A549 (cell line): ENCODE data around the gene FOXO1. TPM values are rescaled to one million over a fixed set of nuclear protein-coding genes. Genes with fewer than 3 reads are reported as not detected.

Experiments used
- ATAC-seq, 2 experiments: fragments of 200-7000 bp in 1 of 2; fragments of >200 bp in 1 of 2; cut with Nextera tagmentation in 1 of 2; cut with Tn5 transposase in 1 of 2; 3 replicates each; pipeline versions ENCODE4 v1.8.0 to v1.9.1; 2018 to 2020; ENCODE audit warnings: mild to moderate bottlenecking in 1 of 2, moderate library complexity in 1 of 2
- CTCF ChIA-PET: fragments of 300-600 bp; sonication (Branson Sonifier 250); formaldehyde crosslinking; extraction: SDS; loops from one replicate; lab custom pipeline; 2021; ENCODE audit warnings: antibody characterized with exemption, inconsistent platforms; lab: Yijun Ruan, JAX
- POLR2A ChIA-PET: fragments of 350-600 bp; formaldehyde crosslinking; extraction: SDS; loops from one replicate; lab custom pipeline; 2021; ENCODE audit warnings: antibody characterized with exemption, inconsistent platforms; lab: Yijun Ruan, JAX
- DNase-seq, 2 experiments: peaks; one replicate each; pipeline versions ENCODE4 v3.0.0 to v3.0.0-alpha.2; 2011 to 2016; ENCODE audit warnings: low read depth in 1 of 2, low spot score in 1 of 2
- FAIRE-seq: peaks from 2 replicates; lab custom pipeline; 2011; peaks lifted over from hg19 to GRCh38; lab: Jason Lieb, UNC
- H3K27ac ChIP-seq, 2 experiments: fragments of >200 bp; sonication (Bioruptor Twin); formaldehyde crosslinking; 3 replicates each; pipeline ENCODE4 v1.5.1; 2016 to 2017
- H3K4me1 ChIP-seq: fragments of >200 bp; sonication (Bioruptor Twin); formaldehyde crosslinking; 3 replicates; pipeline ENCODE4 v1.6.1; 2016
- H3K4me2 ChIP-seq: fragments of >200 bp; sonication (Bioruptor Twin); formaldehyde crosslinking; 3 replicates; pipeline ENCODE4 v1.6.1; 2016
- H3K4me3 ChIP-seq: fragments of >200 bp; sonication (Bioruptor Twin); formaldehyde crosslinking; 3 replicates; pipeline ENCODE4 v1.5.1; 2016
- H3K9me3 ChIP-seq: fragments of >200 bp; sonication (Bioruptor Twin); formaldehyde crosslinking; 3 replicates; pipeline ENCODE4 v1.6.1; 2016
- CBX2 ChIP-seq: fragments of 200-600 bp; sonication (generic); IDR thresholded peaks from 2 replicates; pipeline ENCODE4 v1.6.1; 2016; ENCODE audit warnings: low read depth, mild to moderate bottlenecking, borderline replicate concordance
- CBX8 ChIP-seq: fragments of 200-600 bp; sonication (generic); IDR thresholded peaks from 2 replicates; pipeline ENCODE4 v1.6.1; 2016
- CEBPB ChIP-seq, 2 experiments: fragments of >200 bp in 1 of 2; sonication (Bioruptor Twin) in 1 of 2; formaldehyde crosslinking in 1 of 2; IDR thresholded peaks; 2 replicates each; pipeline ENCODE4 v1.6.1; 2012 to 2016
- CHD4 ChIP-seq: fragments of 200-600 bp; sonication (generic); IDR thresholded peaks from 2 replicates; pipeline ENCODE4 v1.6.1; 2016; ENCODE audit warnings: antibody characterized with exemption, mild to moderate bottlenecking, borderline replicate concordance
- E2F6 ChIP-seq: IDR thresholded peaks from 2 replicates; pipeline ENCODE4 v1.6.1; 2012; ENCODE audit warnings: low read depth, borderline replicate concordance
- EHMT2 ChIP-seq: fragments of 200-600 bp; sonication (generic); IDR thresholded peaks from 2 replicates; pipeline ENCODE4 v1.6.1; 2016; ENCODE audit warnings: antibody characterized with exemption, low read depth, mild to moderate bottlenecking, moderate library complexity
- ELK1 ChIP-seq: fragments of 150-350 bp; IDR thresholded peaks from 2 replicates; pipeline ENCODE4 v1.6.1; 2014; ENCODE audit warnings: low read depth, mild to moderate bottlenecking, low read length
- FOXS1 ChIP-seq: fragments of 250-450 bp; sonication (Bioruptor Pico); IDR thresholded peaks from 2 replicates; pipeline ENCODE4 v1.5.0; 2020; ENCODE audit warnings: mild to moderate bottlenecking, moderate library complexity
- HDAC2 ChIP-seq: fragments of 200-600 bp; sonication (generic); IDR thresholded peaks from 2 replicates; pipeline ENCODE4 v1.6.1; 2016
- HES2 ChIP-seq: fragments of >200 bp; sonication (Bioruptor Twin); formaldehyde crosslinking; IDR thresholded peaks from 2 replicates; pipeline ENCODE4 v1.6.1; 2016
- HMGXB4 ChIP-seq: fragments of 250-450 bp; sonication (Bioruptor Pico); IDR thresholded peaks from 2 replicates; pipeline ENCODE4 v1.5.0; 2021; ENCODE audit warnings: mild to moderate bottlenecking, moderate library complexity, borderline replicate concordance
- HOXA7 ChIP-seq: fragments of 250-450 bp; sonication (Bioruptor Pico); IDR thresholded peaks from 2 replicates; pipeline ENCODE4 v1.5.0; 2020; ENCODE audit warnings: mild to moderate bottlenecking, moderate library complexity
- HOXB5 ChIP-seq: fragments of 250-450 bp; sonication (Bioruptor Pico); IDR thresholded peaks from 2 replicates; pipeline ENCODE4 v1.5.0; 2020; ENCODE audit warnings: mild to moderate bottlenecking, moderate library complexity
- JUN ChIP-seq, 2 experiments: fragments of >200 bp; sonication (Bioruptor Twin); formaldehyde crosslinking; IDR thresholded peaks; 2 replicates in 1 of 2; 3 replicates in 1 of 2; pipeline ENCODE4 v1.6.1; 2016 to 2017
- JUNB ChIP-seq: fragments of >200 bp; sonication (Bioruptor Twin); formaldehyde crosslinking; IDR thresholded peaks from 2 replicates; pipeline ENCODE4 v1.6.1; 2016
- MAFK ChIP-seq: fragments of 450-650 bp; IDR thresholded peaks from 2 replicates; pipeline ENCODE4 v1.6.1; 2014; ENCODE audit not compliant: partially characterized antibody
- MAX ChIP-seq: IDR thresholded peaks from 2 replicates; pipeline ENCODE4 v1.6.1; 2012
- NPAS2 ChIP-seq: fragments of 250-450 bp; sonication (Bioruptor Pico); IDR thresholded peaks from 2 replicates; pipeline ENCODE4 v1.8.0; 2022; ENCODE audit warnings: mild to moderate bottlenecking, moderate library complexity, borderline replicate concordance
- POLR2A ChIP-seq: IDR thresholded peaks from 2 replicates; pipeline ENCODE4 v1.6.1; 2012; ENCODE audit warnings: mild to moderate bottlenecking, low read length
- REST ChIP-seq: fragments of 200-600 bp; sonication (generic); IDR thresholded peaks from 2 replicates; pipeline ENCODE4 v1.6.1; 2016; ENCODE audit warnings: antibody characterized with exemption, mild to moderate bottlenecking, moderate library complexity
- RNF2 ChIP-seq: fragments of 200-600 bp; sonication (generic); IDR thresholded peaks from 2 replicates; pipeline ENCODE4 v1.6.1; 2016; ENCODE audit warnings: low read depth, mild to moderate bottlenecking, antibody characterized with exemption, moderate library complexity, borderline replicate concordance
- SMC3 ChIP-seq: fragments of >200 bp; sonication (Bioruptor Twin); formaldehyde crosslinking; IDR thresholded peaks from 3 replicates; pipeline ENCODE4 v1.6.1; 2018; ENCODE audit warnings: inconsistent platforms
- TP53 ChIP-seq: fragments of 250-450 bp; sonication (Bioruptor Pico); IDR thresholded peaks from 2 replicates; pipeline ENCODE4 v1.5.0; 2021; ENCODE audit warnings: mild to moderate bottlenecking, moderate library complexity
- USF2 ChIP-seq: fragments of 450-650 bp; IDR thresholded peaks from 2 replicates; pipeline ENCODE4 v1.6.1; 2014; ENCODE audit warnings: antibody characterized with exemption
- ZC3H11A ChIP-seq: fragments of 450-650 bp; IDR thresholded peaks from 2 replicates; pipeline ENCODE4 v1.6.1; 2014; ENCODE audit warnings: antibody characterized with exemption, mild to moderate bottlenecking
- ZFP36 ChIP-seq: fragments of 450-650 bp; IDR thresholded peaks from 2 replicates; pipeline ENCODE4 v1.6.1; 2014; ENCODE audit warnings: borderline replicate concordance; ENCODE audit not compliant: partially characterized antibody
- WGBS: methylation state at CpG from one replicate; pipeline ENCODE4 v1.1.6; 2017; ENCODE audit errors: missing lambda C conversion rate; 5-methylcytosine and 5-hydroxymethylcytosine counted together
- polyA plus RNA-seq, 4 experiments: library from polyadenylated mRNA; depleted of rRNA in 3 of 4; stranded (reverse); fragments of >200 nt; fragmentation: RNase III in 1 of 4; extraction: RNeasy Plus Mini Kit Qiagen cat#74134 plus additional on column Dnase treatment in 1 of 4; gene quantifications; 2 replicates in 3 of 4; 3 replicates in 1 of 4; pipeline ENCODE4 v1.2.3, GENCODE V29; 2011 to 2017

The FOXO1 gene
- polyA plus RNA-seq, 2 of the 4 experiments (the other 2 are of a cell fraction) = 2.2 to 3.6 TPM

GRCh38 chr13:40595693-40596092 lies 70.7 kb downstream of the FOXO1 start:
- POLR2A ChIA-PET = no interaction called here
- ATAC-seq (no peak), DNase-seq (no peak), FAIRE-seq (no peak)
- Histone ChIP-seq H3K4me3 (no peak overlapping the region), H3K4me1 (no peaks in the 10 kb centered on the region), H3K9me3 (no peaks in the 10 kb centered on the region), H3K27ac (no peak overlapping the region), H3K4me2 (no peak overlapping the region)
- 84% methylated on average over 3 of the region's 3 CpGs for WGBS
- CTCF ChIA-PET = no interaction called here
- no peak for TF ChIP-seq HDAC2
- TF ChIP-seq ELK1 = no peak
- TF ChIP-seq CHD4 = no peak
- TF ChIP-seq ZFP36 = no peak
- no peak for TF ChIP-seq ZC3H11A
- no peak for TF ChIP-seq RNF2
- TF ChIP-seq TP53 (CRISPR knock-in tag) = no peak
- TF ChIP-seq POLR2A = no peak
- TF ChIP-seq CEBPB (IDR thresholded peaks at IDR 0.05) = no peak
- TF ChIP-seq MAX = no peak
- no peak for TF ChIP-seq JUN (IDR thresholded peaks at IDR 0.05)
- no peak for TF ChIP-seq REST
- no peak for TF ChIP-seq SMC3
- no peak for TF ChIP-seq JUNB
- no peak for TF ChIP-seq E2F6
- no peak for TF ChIP-seq MAFK
- no peak for TF ChIP-seq NPAS2 (CRISPR knock-in tag)
- no peak for TF ChIP-seq HOXA7 (CRISPR knock-in tag)

GRCh38 chr13:40592035-40592434 lies 74.4 kb downstream of the FOXO1 start:
- ATAC-seq = no peak
- TF ChIP-seq EHMT2 (no peak), HOXB5 (CRISPR knock-in tag) (no peak), JUNB (no peak), NPAS2 (CRISPR knock-in tag) (no peak), HMGXB4 (no peak), REST (no peak), HDAC2 (no peak), FOXS1 (CRISPR knock-in tag) (no peak), CBX8 (no peak), HES2 (no peak), USF2 (no peak), CBX2 (no peak), ZFP36 (no peak)

More at GRCh38 chr13:40592035-40592434, 74.4 kb downstream of the FOXO1 start:
- H3K4me2 ChIP-seq = no peak overlapping the region
- 75% methylated on average over 1 of the region's 1 CpG for WGBS
- POLR2A ChIA-PET = no interaction called here
- FAIRE-seq (no peak), DNase-seq (no peak)
- H3K27ac ChIP-seq = no peak overlapping the region
- H3K4me1 ChIP-seq = 0 out of 3 replicates have a peak, but pooled peaks cover 3% of the 10 kb centered on the region
- CTCF ChIA-PET = interaction anchor here (0.8 to 1.6 kb wide), 3 partner anchors 8 to 81 kb away, joined by 3 read pairs; no protein-coding TSS in a partner anchor
- no peaks in the 10 kb centered on the region for H3K9me3 ChIP-seq
- H3K4me3 ChIP-seq = no peak overlapping the region
